Hippocampal formation (tissue), 2 donors: ENCODE results near the gene IFRD2.
"Not testable (repeated sequence)": the region's sequence is repeated elsewhere in the genome, so short reads cannot be mapped to it uniquely, and the experiment has no call there.

Source experiments
- DNase-seq, 2 donors: peaks; one replicate each; lab custom pipeline; 2025; lab: John Stamatoyannopoulos, UW

Gene IFRD2

GRCh38 chr3:50286322-50287227 lies 5.7 kb downstream of the IFRD2 start:
- DNase-seq, result no peak

- DNase-seq, result not testable (repeated sequence)
Measured at GRCh38 chr3:50284121-50284520, 8.1 kb downstream of the IFRD2 start.

- DNase-seq, result no peak
Measured at GRCh38 chr3:50279255-50280016, 12.8 kb downstream of the IFRD2 start.

- DNase-seq, result peak in 1 of 2 donors; percentile 54
Measured at GRCh38 chr3:50278880-50279224, 13.4 kb downstream of the IFRD2 start, which contains the start of gene LSMEM2. Gene LSMEM2, plus strand, starts transcription at chr3:50279087. Its CDS starts 27 bp downstream, at chr3:50279114.

- DNase-seq, result peak; percentile 42 to 54
Measured at GRCh38 chr3:50278123-50278879, 13.9 kb downstream of the IFRD2 start.

GRCh38 chr3:50276762-50277101 lies 15.5 kb downstream of the IFRD2 start:
- no peak for DNase-seq

GRCh38 chr3:50275996-50276761 lies 16.1 kb downstream of the IFRD2 start:
- DNase-seq, result no peak

GRCh38 chr3:50275141-50275995 lies 16.9 kb downstream of the IFRD2 start:
- no peak for DNase-seq

GRCh38 chr3:50274371-50275104 lies 17.7 kb downstream of the IFRD2 start:
- DNase-seq, result peak in 1 of 2 donors; percentile 43

GRCh38 chr3:50273689-50274065 lies 18.6 kb downstream of the IFRD2 start:
- no peak for DNase-seq

- DNase-seq, result peak; percentile 70 to 83
Measured at GRCh38 chr3:50272911-50273688, 19.1 kb downstream of the IFRD2 start.

- DNase-seq, result not testable (repeated sequence)
Measured at GRCh38 chr3:50272538-50272910, 19.7 kb downstream of the IFRD2 start.

GRCh38 chr3:50271314-50271936 lies 20.8 kb downstream of the IFRD2 start:
- DNase-seq, result no peak

- no peak for DNase-seq
Measured at GRCh38 chr3:50270422-50271224, 21.6 kb downstream of the IFRD2 start.

GRCh38 chr3:50269977-50270413 lies 22.2 kb downstream of the IFRD2 start:
- DNase-seq, result no peak

- DNase-seq, result no peak
Measured at GRCh38 chr3:50269460-50269859, 22.8 kb downstream of the IFRD2 start.

- peak; percentile 38 to 66 for DNase-seq
Measured at GRCh38 chr3:50268703-50269451, 23.4 kb downstream of the IFRD2 start, which contains the start of gene SEMA3B. Gene SEMA3B, plus strand, starts transcription at chr3:50269147. Its CDS starts 94 bp downstream, at chr3:50269241.
